Measurements from ENCODE around the gene PCDH9. TPM values are rescaled to one million over a fixed set of nuclear protein-coding genes. Genes with fewer than 3 reads are reported as not detected.

PCDH9 gene
- total RNA-seq, 2 donors from 2014 or later = 0.95 to 1.8 TPM

- H3K27me3 ChIP-seq (ENCODE audit: control insufficient read depth, insufficient read depth, low read length, poor library complexity, severe bottlenecking) = no peaks in the 10 kb centered on the region
- Mint-ChIP-seq H3K36me3 (ENCODE audit: low read depth) (no peaks in the 10 kb centered on the region), H3K27ac (no peak overlapping the region), H3K27me3 (ENCODE audit: insufficient read depth) (no peaks in the 10 kb centered on the region), H3K9me3 (no peaks in the 10 kb centered on the region), H3K4me1 (peaks cover 16% of the 10 kb centered on the region), H3K4me3 (no peak overlapping the region)
- TF ChIP-seq, protein P1, sequence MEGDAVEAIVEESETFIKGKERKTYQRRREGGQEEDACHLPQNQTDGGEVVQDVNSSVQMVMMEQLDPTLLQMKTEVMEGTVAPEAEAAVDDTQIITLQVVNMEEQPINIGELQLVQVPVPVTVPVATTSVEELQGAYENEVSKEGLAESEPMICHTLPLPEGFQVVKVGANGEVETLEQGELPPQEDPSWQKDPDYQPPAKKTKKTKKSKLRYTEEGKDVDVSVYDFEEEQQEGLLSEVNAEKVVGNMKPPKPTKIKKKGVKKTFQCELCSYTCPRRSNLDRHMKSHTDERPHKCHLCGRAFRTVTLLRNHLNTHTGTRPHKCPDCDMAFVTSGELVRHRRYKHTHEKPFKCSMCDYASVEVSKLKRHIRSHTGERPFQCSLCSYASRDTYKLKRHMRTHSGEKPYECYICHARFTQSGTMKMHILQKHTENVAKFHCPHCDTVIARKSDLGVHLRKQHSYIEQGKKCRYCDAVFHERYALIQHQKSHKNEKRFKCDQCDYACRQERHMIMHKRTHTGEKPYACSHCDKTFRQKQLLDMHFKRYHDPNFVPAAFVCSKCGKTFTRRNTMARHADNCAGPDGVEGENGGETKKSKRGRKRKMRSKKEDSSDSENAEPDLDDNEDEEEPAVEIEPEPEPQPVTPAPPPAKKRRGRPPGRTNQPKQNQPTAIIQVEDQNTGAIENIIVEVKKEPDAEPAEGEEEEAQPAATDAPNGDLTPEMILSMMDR (conservative IDR thresholded peaks at IDR 0.05) = no peak
- WGBS, 2 experiments (ENCODE audit: insufficient coverage in 1 of 2, insufficient read length in 1 of 2) = 88% methylated on average over 1 of the region's 1 CpG; no CpG with 5 or more reads in 1 of the 2 experiments
- no peak overlapping the region for H3K9ac ChIP-seq (ENCODE audit: extremely low read depth, low read length, poor library complexity, severe bottlenecking)
- peaks cover 5% of the 10 kb centered on the region for H3K4me1 ChIP-seq (ENCODE audit: control insufficient read depth, insufficient read depth, low read length)
- H3K27ac ChIP-seq (ENCODE audit: low read depth, low read length) = no peak overlapping the region
- no peaks in the 10 kb centered on the region for H3K9me3 ChIP-seq (ENCODE audit: control insufficient read depth, low read length)
- H3K36me3 ChIP-seq (ENCODE audit: control insufficient read depth, insufficient read depth, low read length) = no peaks in the 10 kb centered on the region
- no peak for DNase-seq
- no peak overlapping the region for H3K4me3 ChIP-seq (ENCODE audit: low read length)
Observed at GRCh38 chr13:67095621-67096020, 134.5 kb downstream of the PCDH9 start.

DNA sequence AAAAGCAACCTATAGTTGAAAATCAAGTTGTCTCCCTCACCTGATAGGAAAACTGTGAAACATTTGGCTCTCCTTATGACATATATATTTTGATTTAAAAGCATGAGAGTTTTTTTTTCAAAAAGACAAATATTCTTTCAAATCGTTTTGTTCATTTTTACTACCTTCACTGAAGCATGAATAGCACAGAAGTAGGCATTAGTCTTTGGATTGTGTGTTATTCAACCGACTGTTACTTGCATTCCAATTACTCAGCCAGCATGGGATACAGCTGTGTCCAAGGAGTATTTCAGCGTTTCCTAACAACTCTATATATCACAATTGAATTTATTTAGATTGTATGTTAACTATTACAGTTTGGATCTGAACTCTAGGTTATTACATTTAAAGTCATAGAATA, 135.2 kb downstream of the PCDH9 start:
- Histone ChIP-seq H3K4me3 (ENCODE audit: low read length) (no peak overlapping the region), H3K36me3 (ENCODE audit: control insufficient read depth, insufficient read depth, low read length) (no peaks in the 10 kb centered on the region), H3K9ac (ENCODE audit: extremely low read depth, low read length, poor library complexity, severe bottlenecking) (no peak overlapping the region), H3K27me3 (ENCODE audit: control insufficient read depth, insufficient read depth, low read length, poor library complexity, severe bottlenecking) (no peaks in the 10 kb centered on the region), H3K27ac (ENCODE audit: low read depth, low read length) (no peak overlapping the region), H3K4me1 (ENCODE audit: control insufficient read depth, insufficient read depth, low read length) (peaks cover 5% of the 10 kb centered on the region), H3K9me3 (ENCODE audit: control insufficient read depth, low read length) (no peaks in the 10 kb centered on the region)
- DNase-seq = no peak
- Mint-ChIP-seq H3K9me3 (no peaks in the 10 kb centered on the region), H3K4me3 (no peak overlapping the region), H3K27ac (no peak overlapping the region), H3K36me3 (ENCODE audit: low read depth) (no peaks in the 10 kb centered on the region), H3K4me1 (peaks cover 14% of the 10 kb centered on the region), H3K27me3 (ENCODE audit: insufficient read depth) (no peaks in the 10 kb centered on the region)
- TF ChIP-seq, protein P1 (conservative IDR thresholded peaks at IDR 0.05) = no peak
- 86% methylated on average over 1 of the region's 3 CpGs; no CpG with 5 or more reads in 1 of the 2 experiments for WGBS, 2 experiments (ENCODE audit: insufficient coverage in 1 of 2, insufficient read length in 1 of 2)

DNA sequence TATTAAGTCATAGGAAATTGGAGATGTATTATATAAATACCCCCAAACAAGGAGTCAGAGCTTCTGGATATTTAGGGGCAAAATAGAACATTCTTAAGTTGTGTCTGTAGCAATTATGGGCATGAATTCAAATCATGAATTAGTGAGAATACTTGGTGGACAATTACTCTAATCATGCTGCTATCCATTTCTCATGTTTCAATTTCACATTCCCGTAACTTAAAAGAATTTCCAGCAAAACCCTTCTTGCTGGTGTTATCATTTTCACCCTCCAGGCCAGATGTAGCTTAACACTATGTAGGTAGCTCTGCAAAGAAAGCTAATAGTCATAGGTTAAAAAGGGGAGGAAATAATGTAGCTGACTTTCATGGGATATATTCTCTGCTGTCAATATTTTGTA, 136.1 kb downstream of the PCDH9 start:
- Histone ChIP-seq H3K27me3 (ENCODE audit: control insufficient read depth, insufficient read depth, low read length, poor library complexity, severe bottlenecking) (no peaks in the 10 kb centered on the region), H3K9ac (ENCODE audit: extremely low read depth, low read length, poor library complexity, severe bottlenecking) (no peak overlapping the region), H3K4me1 (ENCODE audit: control insufficient read depth, insufficient read depth, low read length) (peaks cover 3% of the 10 kb centered on the region), H3K4me3 (ENCODE audit: low read length) (no peak overlapping the region), H3K27ac (ENCODE audit: low read depth, low read length) (no peak overlapping the region), H3K36me3 (ENCODE audit: control insufficient read depth, insufficient read depth, low read length) (no peaks in the 10 kb centered on the region), H3K9me3 (ENCODE audit: control insufficient read depth, low read length) (no peaks in the 10 kb centered on the region)
- DNase-seq = no peak
- 83% methylated on average over 1 of the region's 1 CpG; no CpG with 5 or more reads in 1 of the 2 experiments for WGBS, 2 experiments (ENCODE audit: insufficient coverage in 1 of 2, insufficient read length in 1 of 2)
- Mint-ChIP-seq H3K27me3 (ENCODE audit: insufficient read depth) (no peaks in the 10 kb centered on the region), H3K4me1 (peaks cover 6% of the 10 kb centered on the region), H3K36me3 (ENCODE audit: low read depth) (no peaks in the 10 kb centered on the region), H3K4me3 (no peak overlapping the region), H3K9me3 (no peaks in the 10 kb centered on the region), H3K27ac (no peak overlapping the region)
- TF ChIP-seq, protein P1 (conservative IDR thresholded peaks at IDR 0.05) = no peak
